ENCODE measurements around the gene LIX1L.

LIX1L gene

DNA sequence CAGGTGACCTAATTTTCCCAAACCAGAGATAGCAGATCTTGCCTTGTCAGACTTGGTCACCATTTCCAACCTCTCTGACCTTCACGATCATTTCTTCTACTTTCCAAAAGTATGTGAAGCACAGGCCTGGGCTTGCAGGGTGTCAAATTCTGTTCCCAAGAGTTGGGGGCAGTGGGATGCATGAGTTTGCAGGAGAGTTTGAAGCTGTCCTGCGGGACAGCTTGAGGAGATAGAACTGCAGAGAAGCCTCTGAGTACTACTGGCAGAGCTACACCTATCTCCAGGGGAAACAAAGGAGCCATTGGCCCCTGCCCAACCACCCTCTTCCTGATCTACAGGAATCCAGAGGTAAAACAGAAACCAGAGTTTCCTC lies 27.3 kb upstream of the LIX1L start:
- DNase-seq = no peak

DNA sequence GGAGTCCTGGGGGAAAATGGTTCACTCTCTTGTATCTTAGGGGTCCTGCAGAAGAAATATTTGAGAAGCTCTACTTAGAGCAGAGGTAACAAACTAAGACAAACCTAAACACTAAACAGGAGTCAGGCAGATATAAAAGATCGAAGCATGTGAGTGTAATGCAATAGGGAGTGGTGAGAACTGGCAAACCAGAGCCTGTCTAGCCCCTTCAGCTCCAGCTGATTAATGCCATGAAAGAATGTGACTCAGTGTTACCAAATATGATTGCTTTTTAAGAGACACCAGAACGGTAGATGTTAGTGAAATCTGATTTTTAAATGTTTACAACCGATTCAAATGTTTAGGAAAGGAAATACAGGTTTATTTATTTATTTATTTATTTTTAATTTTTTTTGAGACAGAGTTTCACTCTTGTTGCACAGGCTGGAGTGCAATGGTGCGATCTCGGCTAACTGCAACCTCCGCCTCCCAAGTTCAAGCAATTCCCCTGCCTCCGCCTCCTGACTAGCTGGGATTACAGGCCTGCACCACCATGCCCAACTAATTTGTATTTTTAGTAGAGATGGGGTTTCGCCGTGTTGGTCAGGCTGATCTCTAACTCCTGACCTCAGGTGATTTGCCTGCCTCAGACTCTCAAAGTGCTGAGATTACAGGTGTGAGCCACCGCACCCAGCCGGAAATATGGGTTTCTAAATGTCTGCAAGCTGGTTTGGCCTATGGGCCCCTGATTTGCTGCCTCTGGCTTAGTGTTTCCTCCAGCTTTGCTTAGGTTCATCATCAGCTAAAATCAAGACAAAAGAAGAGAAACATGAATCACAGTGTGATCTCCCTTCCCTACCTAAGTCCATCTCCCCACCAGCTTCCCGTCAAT lies 26.4 kb upstream of the LIX1L start:
- no peak for DNase-seq

DNA sequence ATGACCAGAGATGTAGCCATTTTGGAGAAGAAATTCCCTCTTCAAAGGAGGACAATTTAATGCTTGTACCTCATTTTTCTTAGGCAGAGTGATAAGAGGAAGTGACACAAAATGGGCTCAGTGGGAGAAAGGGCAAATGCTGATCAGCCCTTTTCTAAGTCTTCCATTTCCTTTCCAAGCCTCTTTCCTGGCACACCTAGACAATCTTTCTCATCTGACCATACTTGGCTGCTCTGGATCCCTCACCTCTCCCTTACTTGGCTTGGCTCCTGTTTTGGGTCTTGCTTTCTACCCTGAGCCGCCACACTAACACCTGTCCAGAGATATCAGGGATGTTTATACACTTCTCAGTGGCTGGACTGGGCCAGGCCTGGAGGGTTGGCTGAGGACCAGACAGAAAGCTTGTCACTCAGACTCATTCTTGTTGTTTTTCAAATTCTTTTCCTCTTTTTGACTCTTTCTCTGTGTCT lies 25.4 kb upstream of the LIX1L start:
- DNase-seq = no peak

DNA sequence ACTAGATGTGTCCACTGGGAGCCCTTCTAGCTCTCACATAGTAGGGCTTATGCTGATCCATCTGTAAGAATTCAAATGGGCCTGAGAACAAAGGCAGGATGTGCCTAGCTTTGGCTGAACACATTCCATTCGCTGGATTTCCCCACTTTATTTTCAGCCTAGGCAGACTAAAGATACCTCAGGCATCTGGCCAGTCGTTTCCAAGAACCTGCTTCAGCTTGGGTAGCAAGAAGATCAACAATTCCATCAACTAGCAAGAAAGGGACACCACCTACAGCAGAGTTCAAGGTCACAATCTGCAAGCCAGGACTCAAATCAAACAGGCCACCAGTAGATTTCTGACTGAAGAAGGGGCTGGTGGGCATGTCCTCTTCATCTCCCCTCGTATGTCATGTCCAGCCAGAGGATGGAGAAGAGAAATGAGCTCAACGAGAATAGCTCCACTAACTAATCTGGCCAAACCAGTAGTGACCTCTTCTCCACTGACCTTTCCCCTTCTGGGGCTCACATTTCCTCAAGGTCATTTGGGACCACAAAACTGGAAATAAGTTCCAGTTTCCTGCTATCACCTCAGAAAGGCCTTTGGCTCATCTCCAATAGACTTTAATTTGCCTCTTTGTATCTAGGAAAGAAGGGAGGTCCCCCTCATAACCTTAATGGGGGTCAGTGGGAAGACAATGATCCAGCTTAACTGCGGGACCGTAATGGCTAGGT lies 24.4 kb upstream of the LIX1L start:
- no peak for DNase-seq

DNA sequence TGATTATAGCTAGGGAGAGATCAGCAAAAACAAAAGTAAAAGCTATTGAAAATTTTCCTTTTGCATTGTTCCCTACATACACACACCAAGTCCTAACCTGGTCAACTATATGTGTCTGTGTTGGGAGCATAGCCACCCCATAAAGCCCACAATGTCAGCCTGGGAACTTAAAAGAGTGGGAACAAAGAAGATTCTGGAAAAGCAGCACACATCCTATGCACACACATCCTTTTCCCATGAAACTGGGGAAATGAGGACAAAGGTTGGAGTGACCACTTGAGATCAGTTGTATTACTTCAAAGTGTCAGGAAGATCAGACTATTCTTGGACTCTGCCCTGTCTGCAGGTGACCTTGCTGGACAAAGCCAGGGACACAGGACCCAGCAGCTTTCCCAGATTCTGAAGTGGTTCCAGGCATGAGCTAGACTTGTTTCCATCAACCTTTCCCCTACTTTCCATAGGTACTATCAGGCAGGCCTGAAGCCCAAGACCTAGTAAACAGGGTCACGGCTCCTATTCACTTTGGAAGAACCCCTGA lies 22.7 kb upstream of the LIX1L start:
- no peak for DNase-seq

DNA sequence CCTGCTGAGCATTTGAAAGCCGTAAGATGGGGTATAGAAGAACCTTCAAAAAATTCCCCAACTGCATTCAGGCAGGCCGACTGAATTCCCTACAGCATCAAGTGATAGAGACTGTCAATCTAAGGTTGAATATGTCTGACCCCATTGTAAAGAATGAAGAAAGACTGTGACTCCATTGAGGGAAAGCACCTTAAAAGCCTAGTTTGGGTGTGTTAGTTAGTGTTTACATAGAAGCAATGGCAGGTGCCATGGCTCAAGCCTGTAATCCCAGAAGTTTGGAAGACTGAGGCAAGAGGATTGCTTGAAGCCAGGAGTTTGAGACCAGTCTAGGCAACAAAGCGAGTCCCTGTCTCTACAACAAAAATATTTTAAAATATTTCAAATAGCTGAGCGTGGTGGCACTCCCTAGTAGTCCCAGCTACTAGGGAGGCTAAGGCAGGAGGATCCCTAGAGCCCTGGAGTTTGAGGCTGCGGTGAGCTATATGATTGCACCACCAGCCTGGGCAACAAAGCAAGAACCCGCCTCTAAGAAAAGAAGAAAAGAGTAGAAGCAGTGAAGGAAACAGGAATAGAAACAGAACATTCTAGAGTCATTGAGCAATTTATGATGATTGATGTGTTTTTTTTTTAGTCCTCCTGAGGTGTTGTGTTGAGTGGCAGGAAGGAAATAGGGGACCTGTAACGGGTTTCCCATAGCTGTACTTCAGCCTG lies 22.1 kb upstream of the LIX1L start:
- peak; percentile 65 for DNase-seq

DNA sequence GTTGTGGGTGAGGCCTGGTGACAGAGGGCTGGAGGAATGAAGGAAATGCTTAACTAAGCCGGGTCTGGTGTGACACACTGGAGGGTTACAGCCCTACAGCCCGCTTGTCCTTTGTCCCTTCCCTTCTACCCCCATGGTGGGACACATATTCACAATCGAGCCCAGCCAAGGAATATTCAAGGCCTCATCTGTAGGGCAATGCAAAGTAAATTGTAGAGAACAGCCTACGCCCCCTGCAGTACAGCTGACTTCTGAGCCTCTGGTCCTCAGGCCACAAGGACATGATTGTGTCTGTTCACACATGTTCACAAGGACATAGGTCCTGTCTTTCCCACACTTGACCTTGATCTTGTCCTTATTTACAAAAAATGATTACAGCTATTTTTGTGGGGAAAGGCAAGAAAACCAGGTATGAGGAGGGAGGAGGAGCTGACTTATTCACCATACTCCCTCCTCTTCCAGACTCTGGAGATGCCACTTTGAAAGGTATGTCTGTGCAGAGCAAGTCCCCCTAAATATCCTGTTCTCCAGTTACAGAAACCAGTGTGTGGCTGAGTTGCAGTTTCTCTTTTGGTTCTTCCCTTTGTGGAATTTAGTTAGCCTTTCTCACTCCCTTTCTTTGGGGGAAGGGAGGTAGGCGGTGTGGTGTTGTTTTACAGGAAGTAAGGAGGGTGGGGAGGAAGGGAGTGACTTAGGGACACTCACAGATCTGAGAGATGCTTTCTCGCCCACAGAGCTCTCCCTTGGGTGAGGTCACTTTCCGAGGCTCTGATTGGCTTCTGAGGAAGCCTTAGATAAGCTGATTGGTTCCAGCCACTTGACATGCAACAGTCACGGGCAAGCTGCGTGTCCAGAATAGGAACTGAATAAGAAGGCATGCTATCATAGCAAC lies 21.3 kb upstream of the LIX1L start:
- peak; percentile 91 for DNase-seq

DNA sequence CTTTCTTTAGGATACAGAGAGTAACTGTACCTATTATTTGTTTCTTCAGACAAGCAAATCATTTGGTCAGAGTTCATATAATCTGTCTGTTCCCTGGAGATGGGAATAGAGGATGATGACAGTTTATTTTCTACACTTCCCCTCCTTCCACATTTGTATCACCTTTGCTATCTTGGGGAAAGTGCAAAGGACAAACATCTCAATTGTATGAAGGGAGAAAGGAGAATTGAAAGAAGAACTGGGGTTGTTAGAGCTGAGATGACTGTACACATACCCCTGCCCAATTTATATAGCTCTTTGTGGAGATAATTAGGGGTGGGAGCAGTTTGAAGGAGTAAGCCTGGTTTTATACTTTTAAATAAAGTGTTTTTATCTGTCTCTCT lies 20.6 kb upstream of the LIX1L start:
- no peak for DNase-seq

DNA sequence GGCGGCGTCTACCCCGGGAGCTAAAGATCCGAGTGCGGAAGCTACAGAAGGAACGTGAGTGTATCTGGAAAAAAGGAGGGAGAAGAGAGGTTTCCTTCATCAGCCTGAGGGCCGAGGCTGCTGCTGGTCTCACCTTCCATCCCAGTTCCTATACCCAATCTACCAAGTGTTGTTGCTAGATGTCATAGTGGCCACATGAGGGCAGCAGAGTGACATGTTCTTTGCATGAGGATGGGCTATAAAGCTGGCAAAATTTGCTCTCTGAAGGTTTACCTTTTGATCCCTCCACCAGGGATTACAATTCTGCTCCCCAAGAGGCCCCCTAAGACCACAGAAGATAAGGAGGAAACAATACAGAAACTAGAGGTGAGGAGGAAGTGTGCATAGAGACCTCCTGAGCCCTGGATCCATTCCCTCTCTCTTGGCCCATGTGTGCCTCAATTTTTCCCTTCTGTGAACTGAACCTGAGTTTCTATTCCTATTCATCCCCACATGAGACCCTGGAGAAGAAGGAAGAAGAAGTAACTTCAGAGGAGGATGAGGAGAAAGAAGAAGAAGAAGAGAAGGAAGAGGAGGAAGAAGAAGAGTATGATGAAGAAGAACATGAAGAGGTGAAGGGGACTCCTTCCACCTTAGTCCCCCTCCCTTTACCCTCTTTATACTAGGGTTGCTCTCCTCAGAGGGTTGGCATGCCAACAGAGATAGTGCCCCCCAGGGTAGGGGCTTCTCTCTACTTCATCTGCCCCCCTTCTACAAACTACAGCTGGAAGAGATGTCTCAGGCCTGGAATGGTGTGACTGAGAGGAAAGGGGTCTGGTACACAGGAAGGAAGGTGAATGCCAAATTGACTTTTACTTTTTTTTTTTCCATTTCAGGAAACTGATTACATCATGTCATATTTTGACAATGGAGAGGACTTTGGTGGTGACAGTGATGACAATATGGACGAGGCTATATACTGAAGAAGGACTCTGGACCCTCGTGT lies 20.0 kb upstream of the LIX1L start:
- DNase-seq = peak; percentile 52

DNA sequence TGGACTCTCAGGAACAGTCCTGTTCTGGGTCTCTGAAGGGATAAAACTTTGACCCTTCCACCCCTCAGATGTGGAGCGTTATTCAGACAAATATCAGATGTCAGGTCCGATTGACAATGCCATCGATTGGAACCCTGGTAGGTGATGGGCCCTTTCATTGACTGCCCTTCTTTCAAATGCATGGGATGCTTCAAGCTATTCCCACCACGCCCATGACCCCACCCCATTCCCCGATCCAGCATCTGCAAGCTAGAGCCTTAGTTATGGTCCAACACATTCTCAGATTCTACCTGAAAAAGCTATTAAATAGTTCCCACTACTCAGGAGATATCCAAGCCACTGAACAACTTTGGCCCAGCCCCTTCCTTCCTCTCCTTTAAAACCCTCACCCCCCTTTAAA lies 19.2 kb upstream of the LIX1L start:
- no peak for DNase-seq

DNA sequence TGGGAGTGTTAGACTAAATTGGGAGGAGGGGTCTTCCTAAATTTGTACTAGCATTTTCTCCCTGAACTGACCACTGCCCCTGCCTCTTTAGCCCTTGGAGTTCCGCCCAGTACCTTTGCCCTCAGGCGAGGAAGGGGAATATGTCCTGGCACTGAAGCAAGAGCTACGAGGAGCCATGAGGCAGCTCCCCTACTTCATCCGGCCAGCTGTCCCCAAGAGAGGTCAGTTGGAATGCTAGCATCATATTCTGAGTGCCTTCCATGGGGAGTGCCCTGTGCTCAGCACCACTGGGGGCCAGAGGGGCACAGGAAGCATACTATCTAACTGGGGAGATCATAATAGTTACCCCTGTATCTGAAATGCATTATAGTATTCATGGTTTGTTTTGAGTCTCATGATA lies 17.4 kb upstream of the LIX1L start:
- no peak for DNase-seq

DNA sequence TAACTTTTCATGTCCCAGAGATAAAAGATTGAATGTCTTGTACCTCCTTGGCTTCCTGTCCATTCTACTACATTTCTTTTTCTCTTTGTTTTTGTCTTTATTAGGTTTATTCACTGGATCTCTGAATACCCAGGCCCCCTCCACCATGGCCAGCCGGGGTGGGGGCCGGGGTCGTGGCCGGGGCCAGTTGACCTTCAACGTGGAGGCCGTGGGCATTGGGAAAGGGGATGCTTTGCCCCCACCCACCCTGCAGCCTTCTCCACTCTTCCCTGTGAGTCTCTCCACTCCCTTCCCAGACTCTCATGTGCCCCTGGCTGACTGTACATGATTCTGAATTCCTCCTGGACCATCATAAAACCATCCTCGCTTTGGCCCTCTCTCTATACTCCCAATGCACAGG lies 16.9 kb upstream of the LIX1L start:
- no peak for DNase-seq

DNA sequence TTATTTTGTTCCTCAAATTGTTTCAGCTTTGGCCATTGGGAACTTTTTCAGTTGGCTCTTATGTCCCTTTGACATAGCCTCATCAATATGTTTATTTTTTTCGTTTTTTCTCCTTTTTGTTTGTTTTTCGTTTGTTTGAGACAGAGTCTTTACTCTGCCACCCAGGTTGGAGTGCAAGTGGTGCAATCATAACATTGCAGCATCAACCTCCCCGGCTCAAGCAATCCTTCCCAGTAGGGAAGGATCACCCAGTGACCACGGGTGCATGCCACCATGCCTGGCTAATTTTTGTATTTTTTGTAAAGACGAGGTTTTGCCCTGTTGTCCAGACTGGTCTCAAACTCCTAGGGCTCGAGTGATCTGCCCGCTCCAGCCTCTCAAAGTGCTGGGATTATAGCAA lies 14.8 kb upstream of the LIX1L start:
- no peak for DNase-seq

DNA sequence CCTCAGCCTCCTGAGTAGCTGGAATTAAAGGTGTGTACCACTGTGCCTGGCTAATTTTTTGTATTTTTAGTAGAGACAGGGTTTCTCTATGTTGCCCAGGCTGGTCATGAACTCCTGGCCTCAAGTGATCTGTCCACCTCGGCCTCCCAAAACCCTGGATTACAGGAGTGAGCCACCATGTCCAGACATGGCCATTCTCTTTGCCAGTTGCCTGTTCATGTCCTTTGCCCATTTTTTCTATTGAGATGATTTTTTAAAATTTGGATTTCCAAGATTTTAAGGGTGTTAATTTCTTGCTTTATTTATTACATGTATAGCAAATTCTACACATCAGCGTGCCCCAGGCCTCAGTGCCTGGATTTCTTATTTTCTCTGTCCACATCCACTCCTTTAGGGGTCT lies 9.5 kb upstream of the LIX1L start:
- no peak for DNase-seq

DNA sequence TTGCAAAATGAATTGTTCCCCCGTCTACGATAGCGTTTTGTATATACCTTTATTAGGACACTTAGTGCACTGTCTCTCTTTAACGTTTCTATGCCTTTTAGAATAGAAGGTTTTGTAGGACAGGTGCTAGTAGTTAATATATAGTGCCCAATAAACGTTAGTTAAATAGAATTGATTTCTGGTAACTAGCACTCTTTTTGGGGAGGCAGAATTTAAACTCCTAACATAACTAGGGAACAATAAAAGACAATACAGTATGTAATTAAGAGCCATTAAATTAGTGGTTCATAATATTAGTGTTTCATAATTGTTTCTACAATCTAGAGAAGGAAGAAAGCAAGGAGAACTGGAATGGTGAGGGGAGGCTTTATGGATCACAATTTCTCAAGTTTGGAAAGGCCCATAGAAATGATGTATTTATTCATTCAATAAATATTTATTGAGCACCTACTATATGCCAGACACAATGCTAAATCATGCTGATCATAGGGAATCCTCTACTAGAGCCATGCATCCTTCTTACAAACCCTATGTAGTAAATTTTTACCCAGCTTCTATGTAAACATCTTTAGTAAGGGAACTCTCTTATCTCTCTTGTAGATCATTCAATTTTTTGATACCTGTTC lies 7.4 kb upstream of the LIX1L start:
- no peak for DNase-seq

DNA sequence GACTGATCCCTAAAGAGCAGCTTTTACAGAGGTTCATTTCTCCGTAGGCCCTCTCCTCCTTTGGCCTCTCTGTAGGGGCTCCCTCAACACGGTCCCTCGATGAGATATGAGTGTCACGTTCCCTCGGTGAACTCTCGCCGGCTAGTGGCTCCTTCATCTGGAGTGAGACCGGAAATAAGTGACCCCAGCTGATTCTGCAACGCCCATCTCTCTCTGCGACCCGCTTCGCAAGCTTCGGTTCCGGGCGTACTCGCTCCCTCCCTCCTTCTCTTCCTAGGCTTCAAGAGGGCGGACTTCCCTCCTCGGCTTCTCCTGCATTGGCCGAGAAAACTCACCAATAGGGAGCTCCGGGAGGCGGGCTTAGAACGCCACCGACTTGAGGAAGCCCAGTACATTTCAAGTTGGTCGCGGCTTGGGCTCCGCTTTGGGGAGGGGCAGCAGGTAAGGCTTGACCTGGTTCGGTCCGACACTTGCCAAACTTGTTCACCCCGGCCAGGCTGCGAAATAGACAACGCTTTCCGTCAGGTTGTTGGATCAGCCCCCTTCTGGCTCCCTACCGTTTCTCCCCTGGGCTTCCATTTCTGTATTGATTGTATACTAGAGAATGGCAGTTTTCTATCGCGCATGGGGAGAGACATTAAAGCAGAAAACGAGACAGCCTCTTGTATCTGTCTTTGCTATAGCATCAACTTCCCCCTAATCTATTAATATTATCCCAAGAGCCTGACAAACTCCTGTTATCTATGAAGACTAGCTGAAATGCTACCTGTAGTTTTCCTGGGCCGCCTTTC lies 6.7 kb upstream of the LIX1L start, which contains the start of the genes ANKRD34A and POLR3GL:
Gene ANKRD34A (minus strand): TSS at position 248 of the 791 bp plus-strand sequence. CDS start 2,816 bp downstream, outside the sequence.
Gene POLR3GL (plus strand): TSS at position 363 of the 791 bp plus-strand sequence. CDS start 10,176 bp downstream, outside the sequence.
- DNase-seq = peak; percentile 82

DNA sequence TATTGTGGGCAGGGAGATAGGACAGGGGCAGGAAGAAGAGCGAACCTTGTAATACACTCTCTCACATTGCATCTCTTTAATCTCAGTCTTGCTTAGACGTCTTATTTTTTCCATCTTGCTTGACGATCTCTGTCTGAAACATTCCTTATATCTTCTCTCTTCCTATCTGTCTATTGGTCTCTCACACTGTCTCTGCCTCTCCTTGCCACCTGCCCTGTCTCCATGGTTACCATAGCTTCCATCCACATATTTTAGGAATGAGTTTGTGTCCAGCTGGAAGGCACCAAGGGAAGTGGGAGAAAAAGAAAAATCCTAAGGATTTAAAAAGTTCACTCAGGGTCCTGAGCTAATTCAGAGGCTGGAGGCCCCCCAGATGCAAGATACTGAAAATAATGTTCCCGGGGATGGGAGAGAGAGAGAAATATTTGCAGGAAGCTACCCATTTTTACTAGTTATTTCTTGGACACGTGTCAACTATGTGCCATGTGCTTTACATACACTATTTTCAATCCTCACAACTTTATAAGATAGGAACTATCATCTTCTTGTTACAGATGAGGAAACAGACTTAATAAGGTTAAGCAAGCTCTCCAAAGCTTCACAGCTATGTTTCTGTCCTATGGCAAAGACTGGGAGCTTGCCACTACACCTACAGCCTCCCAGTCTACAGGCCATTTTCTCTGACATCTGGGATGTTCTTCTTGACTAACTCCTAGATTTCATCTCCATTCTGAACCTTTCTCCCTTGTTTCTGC lies 5.6 kb upstream of the LIX1L start:
- DNase-seq = no peak

Measured in SIG-M5 (cell line).